EL (cell line): Measurements from ENCODE around the gene COL13A1.

Experiments used
- DNase-seq: peaks from one replicate; pipeline ENCODE4 v3.0.0-alpha.2; 2016

COL13A1 gene

DNA sequence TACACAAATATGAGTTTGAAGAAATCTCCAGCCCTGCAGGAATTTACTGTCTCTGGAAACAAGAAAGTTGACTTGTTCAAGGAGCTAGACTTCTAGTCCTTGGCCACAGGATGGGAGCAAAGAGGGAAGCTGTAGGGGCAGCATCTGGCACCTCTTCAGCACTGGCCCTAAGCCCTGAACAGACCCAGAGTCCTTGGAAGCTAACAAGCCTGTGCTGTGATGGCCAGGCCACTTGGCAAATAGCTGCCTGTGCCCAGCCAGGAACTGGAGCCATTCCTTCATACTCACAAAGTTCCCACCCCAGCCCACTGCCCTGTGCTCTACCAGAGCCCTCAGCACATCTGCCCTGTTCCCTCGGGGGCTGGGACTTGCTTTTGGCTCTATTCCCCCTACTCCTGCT, 9.4 kb upstream of the COL13A1 start:
- no peak for DNase-seq

DNA sequence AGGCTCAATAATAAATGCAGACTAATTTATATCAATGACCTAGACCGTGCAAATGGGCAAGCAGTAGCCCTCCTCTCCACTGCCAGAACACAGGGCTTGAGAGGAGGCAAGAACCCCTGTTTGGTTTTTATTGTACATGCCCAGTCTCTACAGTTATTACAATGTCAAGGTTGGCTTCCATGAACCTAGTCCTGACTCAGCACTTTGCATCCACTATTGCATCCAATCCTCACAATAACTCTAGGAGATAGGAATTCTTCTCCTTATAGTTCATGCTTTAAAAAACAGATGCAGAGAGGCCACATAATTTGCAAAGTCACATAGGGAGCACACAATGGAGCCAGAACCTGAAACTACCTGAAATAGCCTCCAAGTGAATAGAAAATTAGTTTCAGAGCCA, 7.0 kb upstream of the COL13A1 start:
- no peak for DNase-seq

DNA sequence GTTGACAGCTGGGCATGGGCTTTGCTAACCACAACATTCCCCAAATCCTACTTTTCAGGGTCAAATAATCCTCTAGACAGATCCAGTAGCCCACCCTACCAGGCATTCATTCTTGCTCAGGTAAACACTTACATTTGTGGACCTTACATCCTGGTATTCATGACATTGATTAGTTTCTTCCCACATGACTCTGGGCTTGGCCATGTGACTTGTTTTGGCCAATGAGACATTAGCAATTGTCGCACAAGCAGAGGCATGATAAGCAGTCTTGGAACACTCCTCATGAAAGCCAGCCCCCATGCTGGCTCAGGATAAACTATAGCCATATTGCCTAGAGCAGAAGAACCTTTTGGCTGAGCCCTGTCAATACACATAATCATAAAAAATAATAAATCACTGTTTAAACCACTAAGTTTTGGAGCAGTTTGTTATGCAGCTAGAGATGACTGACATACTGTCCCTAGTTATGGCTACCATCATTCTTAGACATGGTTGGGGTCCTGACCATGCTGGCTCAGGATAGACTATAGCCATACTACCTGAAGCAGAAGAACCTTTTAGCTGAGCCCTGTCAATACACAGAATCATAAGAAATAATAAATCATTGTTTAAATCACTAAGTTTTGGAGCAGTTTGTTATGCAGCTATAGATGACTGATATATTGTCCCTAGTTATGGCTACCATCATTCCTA, 6.3 kb upstream of the COL13A1 start:
- DNase-seq: no peak

DNA sequence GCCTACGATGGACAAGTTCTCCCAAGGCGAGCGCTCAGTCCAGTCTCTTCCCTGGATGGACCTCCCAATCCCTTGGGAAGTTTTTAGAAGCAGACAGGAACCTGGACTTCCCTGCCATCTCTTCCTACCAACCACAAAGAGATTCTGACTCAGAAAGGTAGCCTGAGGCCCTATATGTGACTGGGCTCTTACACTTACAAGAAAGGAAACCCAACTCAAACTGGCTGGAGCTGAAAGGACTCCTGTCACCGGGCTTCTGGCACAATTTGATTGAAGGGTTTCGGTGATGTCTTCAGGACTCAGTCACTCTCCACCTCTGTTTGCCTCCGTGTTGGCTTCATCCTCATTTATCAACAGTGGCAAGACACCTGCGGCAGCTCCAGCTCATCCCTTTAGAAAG, 3.7 kb upstream of the COL13A1 start:
- DNase-seq: peak; percentile 45

DNA sequence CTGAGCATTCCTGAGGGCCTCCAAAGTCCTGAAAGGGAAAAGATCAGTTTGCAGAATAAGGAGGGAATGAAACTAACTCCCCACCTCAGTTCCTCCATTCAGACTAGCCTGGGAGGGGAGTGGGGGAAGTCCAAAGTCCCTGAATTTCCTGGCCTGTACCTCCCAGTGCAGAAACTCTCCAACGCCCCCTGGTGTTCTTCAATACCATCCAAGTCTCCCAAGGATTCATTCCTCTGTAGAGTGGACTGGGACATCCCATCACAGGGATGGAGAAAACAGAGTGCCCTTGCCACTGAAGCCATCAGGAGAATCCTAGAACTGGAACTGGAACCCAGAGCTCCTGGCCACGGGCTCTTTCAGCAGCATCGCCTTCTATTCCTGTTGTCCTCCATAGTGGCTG, 1.6 kb upstream of the COL13A1 start:
- peak; percentile 77 for DNase-seq

DNA sequence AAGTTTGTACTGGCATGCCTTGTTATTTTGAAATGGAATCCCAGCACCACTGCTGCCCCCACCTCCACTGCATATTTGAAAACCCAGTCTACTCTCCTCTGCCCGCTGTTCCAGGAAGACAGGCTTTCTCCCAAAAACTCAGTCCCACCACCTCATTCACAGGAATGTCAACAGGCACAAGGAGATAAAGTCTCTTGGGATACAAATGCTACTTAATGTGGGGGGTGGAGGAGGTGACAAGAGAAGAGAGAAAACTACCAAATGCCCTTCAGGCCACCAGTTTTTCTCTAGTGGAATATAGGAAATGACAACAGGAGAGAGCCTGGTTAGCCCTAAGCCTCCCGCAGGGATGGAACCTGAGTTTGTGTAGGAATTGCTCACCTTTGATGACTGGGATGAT, 1.0 kb upstream of the COL13A1 start:
- DNase-seq: no peak

DNA sequence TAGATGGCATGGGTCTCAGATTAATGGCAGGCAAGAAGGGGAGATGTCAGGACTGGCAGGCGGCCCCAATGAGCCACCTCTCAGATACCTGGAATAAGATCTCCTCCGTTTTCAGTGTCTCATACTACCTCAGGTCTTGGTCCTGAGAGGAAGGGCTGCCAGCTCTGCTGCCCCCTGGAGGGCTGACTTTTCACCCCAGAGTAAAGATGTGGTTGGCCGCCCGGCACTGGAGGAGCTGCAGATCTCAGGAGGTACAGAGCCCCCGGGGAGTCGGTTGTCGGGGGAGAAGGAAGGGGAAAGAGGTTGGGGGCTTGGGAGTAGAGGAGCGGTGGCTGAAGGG, 642 bp upstream of the COL13A1 start:
- peak; percentile 75 for DNase-seq

DNA sequence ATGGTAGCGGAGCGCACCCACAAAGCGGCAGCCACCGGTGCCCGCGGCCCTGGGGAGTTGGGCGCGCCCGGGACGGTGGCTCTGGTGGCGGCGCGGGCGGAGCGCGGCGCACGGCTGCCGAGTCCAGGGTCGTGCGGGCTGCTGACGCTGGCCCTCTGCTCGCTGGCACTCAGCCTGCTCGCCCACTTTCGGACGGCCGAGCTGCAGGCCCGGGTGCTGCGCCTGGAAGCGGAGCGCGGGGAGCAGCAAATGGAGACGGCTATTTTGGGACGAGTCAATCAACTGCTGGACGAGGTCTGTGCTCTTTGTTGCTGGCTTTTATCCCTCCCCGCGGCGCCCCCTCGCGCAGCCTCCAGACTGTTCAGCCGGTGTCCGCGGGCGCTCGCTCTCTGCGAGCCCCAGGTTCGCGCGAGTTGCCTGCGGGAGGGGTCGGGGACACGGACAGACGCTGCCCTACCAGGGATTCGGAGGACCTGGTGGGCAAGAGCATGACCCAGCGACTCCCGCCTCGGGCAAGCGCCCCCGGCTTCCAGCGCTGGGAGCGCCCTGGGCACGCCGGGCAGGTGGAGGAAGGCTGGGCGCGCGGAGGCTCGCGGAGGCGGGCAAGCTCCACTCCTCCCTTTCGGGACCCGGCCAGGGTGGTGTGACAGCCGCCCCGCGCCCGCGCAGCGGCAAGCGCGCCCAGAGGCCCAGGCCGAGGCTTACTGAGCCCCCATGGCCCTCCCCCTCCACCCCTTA, 887 bp downstream of the COL13A1 start:
- peak; percentile 70 for DNase-seq

DNA sequence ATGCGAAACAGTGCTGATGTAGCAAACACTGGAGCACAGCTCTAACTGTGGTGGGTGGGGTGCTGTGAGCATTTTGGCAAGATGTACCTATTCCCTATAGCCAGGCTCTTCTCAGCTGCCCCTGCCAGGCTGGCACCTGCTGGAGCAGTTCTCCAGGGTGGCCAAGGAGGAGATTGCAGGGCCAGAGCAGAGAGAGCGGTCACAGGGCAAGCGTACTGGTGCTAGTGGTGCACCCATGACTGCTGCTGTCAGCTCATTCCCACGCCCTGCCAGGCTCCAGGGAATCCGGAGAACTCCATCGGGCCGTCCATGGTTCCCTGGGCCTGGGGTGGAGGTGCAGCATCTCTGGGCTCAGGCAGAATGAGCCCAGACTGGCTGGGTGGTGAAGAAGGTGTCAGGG, 2.1 kb downstream of the COL13A1 start:
- no peak for DNase-seq

DNA sequence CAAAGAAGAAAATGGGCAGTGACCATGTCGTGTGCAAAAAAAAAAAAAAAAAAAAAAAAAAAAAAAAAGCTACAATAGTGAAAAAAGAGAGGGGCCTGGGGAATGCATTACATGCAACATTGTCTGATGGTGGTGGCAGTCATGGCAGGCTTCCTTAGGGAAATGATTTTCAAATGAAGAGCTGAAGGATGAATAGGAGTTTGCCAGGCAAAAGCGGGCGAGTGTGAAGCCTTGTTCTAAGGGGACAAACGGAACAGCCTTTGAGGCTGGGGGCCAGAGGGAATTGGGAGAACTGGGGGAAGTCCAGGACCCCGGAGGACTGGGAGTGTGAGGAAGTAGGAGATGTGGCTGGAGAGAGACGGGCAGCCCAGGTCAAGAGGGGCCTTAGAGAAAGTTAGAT, 3.1 kb downstream of the COL13A1 start:
- no peak for DNase-seq

DNA sequence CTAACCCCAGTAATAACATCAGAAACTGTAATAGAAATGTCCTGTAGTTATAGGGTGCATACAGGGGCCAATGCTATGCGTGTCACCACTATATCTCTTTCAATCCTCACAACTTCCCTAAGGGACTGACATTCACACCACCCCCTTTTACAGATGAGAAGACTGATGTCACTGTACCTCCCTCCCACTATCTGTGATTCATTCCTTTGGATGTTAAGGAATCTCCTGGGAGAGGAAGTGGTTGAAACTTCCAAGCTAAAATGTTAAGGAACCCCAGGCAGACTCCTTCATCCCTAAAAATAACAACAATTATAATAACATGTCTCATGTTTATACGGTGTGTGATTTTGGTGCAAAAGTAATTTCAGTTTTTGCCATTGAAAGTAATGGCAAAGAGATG, 5.4 kb downstream of the COL13A1 start:
- peak; percentile 93 for DNase-seq

DNA sequence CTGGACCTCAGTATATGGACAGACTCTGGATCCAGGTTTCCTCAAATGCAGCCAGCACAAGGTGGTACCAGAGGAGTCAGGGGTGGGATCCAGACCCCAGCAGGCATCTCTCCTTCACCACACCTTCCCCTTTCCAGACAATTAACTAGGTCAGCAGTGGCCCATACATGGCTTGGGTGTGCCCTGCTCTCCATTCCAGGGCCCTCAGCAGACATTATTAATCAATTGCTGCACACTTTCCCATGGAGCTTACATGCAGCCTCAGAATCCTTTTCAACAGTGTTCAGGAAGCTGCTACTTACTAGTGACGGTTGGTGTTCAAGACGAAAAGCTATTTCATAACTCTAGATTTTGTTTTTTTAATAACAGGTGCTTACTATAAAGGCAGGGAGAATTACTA, 6.0 kb downstream of the COL13A1 start:
- peak; percentile 61 for DNase-seq

DNA sequence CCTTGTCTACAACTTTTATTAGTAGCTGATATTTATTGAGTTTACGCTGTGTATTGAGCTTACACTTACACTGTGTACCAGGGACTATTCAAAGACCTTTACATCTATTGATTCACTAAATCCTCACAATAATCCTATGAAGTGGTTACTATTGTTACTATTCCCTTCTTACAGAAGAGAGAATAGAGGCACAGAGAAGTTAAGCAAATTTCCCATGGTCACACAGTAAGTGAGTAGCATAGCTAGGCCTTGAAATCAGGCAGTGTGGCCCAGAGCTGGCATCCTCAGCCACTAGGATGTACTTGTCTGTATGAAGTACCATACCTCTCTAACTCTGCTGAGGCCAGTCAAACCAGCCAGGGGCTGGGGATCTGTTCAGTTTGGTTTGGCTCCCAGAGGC, 7.6 kb downstream of the COL13A1 start:
- DNase-seq: no peak

DNA sequence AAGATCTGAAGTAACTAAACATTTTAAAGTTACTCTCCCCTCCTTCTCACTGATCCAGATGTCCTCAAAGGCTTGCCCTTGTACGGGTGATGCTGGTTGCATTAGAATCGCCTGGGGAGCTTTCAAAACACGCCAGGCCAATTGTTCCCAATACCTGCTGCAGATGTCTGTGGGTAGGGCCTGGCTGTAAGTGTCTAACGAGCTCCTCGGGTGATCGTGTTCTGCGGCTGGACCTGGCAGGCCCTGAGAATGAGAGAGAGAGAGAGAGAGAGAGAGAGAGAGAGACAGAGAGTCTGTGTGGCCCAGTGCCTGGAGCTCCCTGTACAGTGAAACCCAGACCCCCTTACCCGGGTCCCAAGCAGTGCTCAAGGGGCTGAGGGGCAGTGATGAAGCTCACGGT, 8.4 kb downstream of the COL13A1 start:
- DNase-seq: no peak

DNA sequence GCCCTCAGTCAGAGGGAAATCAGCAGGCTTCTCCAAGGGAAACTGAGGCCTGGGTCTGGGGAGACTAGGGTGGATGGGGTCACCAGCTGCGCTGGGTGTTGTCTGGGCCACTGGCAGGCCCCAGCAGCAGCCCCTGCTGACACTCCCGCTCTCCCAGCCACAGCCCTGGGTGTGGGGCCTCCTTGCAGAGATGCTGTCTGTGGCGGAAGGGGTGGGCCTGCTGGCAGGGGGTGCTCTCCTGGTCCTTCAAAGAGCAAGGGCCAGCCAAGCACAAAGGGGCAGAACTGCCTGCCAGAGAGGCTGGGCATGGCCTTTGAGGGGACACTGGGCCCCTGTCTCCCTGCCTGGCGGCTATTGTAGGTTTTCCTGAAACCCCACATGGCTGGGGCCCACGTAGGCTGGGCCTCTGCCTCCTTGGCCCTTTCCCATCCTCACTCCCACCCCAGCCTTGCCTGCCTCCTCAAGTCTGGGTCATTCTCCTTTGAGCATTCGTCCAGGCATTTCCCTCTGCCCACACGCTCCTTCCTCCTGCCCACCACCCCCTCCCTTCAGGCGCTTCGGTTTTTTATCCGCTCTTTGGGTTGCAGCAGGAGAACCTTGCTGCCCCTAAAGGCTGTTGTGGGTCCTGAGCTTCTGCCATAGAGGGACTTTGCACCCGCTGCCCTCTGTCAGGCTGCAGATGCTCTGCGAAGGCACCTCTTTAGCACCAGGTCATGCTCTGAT, 9.1 kb downstream of the COL13A1 start:
- DNase-seq: no peak

DNA sequence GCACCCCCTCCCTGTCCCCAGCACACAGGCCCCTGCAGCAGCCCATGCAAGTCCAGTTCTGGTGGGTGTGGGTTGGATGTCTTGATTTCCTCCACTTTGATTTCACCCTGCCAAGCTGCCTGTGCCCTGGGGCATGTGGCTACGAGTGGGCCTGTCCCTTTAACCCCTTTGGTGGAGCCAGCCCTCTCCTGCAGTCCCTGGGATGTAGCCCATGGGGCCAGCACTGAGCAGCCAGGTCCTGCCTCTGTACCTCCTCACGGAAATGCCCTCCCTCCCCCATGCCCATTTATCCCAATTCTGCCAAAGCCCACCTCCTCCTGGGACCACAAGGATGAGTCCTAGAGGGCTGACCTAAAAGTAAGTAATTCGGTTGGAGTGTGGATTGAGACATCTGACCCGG, 11.9 kb downstream of the COL13A1 start:
- DNase-seq: no peak

DNA sequence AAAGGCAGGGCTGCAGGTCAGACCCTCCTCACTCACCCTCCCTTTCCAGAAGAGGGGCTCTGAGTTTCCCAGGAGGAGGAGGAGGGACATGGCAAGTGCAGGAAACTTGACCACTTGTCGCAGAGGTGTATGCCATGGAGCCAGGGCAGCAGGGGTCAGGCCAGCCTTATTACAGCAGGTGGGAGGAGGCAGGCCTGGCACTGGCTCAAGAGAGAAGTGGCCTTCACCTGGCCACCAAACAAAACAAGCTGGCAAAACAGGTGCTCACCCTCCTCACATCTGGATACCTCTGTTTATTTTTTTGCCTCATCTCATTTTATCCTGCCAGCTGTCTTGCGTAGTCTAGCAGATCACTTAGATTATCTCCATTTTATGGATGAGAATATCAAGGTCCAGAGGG, 12.5 kb downstream of the COL13A1 start:
- no peak for DNase-seq

DNA sequence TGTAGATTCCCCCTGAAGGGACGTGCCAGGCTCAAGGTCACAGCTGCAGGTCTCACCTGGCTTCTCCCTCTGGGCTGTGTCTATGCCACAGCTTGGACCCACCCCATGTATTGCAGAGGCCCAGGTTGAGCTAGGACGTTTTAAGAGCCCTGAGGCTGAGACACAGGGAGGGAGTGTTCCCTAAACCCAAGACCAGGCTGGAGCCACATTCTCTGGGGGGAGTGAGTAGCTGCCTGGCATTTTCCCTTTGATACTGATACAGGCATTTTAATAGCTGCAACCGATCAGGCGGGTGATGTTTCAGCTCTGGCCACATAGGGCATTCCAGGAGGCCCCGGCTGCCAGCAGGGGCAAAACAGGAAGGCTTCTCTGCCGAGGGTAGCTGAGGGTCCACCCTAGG, 13.4 kb downstream of the COL13A1 start:
- DNase-seq: no peak

DNA sequence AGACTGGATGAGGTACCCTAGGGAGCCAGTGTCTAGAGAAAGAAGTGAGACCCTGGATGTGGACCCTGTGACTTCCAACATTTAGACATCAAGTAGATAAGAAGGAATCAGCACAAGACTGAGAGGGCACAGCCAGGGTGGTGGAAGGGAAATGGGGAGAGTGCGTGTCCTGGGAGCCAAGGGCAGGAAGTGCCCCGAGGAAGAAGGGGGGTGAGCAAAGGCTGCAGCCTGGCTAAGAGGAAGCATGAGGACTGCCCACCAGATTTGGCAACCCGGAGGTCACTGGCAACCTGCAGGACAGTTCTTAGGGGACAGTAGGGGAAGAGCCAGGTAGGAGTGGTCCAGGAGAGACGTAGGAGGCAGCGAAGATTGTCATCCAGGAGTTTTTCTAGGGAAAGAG, 14.8 kb downstream of the COL13A1 start:
- peak; percentile 38 for DNase-seq

DNA sequence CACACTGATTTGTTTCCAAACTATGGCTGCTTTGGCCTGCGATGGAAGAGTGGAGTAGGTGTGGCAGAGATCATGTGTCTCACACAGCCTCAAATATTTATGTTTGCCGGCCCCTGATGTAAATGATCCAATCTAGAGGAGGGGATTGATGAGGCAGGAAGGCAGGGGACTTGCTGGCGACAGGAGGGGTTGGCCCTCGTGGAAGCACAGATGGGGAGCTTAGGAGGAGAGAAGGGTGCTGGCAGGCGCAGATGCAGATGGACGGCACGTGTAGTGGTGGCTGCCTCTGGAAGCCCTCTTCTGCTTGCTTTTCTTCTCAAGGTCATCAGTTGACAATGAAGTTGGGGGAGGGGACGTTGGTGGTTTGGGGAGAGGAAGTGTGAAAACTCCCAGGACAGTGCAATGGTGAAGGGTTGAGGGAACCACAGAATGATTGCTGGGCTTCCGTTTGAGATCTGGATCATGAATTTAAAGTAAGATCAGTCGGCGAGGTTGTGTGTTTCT, 15.4 kb downstream of the COL13A1 start:
- DNase-seq: no peak

DNA sequence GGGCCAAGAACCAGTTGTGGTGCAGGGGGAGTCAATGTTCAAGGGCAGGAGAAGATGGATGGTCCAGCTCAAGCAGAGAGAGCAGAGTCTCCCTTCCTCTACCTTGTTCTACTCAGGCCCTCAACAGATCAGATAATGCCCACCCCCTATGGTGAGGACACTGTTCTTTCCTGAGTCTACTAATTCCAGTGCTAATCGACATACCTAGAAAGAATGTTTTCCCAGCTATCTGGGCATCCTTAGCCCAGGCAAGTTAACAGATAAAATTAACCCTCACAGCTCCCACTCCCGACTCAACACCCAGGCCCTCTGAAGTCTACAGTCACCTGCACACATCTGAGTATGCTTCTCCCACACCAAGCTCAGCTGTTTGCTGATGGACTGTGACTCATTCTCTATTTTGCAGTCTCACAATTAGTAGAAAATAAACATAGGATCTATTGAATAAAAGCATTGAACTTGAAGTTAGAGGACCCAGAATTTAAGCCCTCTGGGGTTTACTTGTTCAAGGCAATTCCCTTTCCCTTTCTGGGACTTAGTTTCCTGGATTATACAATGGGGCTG, 17.1 kb downstream of the COL13A1 start:
- DNase-seq: peak; percentile 29

DNA sequence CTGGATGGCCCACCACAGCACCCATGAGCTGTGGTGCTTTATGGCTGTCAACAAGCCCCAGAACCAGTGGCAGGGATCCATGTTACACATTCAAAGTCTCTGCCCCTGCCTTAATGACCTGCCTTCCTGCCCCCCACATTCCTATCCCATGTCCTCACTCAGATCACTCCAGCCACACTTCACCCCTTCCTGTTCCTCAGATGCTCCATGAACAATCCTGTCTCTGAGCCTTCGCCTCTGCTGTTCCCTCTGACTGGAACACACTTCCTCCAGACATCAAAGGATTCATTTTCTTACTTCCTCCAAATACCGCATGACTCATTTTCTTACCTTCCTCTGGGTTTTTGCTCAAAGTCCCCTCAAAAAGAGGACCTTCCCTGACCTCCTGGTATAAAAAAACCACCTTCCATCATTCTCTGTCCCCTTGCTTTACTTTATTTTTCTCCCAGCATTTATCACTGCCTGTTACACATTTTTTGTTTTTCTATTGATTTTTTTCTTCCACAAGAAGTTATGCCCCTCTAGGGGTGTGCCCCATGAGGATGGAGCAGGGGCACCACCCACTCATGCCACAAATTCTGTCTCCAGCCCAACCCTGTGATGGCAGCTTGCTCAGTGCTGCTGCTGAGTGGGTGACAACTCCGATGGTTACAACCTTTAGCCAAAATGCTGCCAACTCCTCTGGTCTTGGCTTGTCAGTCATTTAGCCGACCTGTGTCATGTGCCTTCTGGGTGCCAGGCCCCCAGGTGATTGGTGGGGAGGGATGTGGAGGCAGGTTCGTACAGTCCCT, 18.2 kb downstream of the COL13A1 start:
- peak; percentile 93 for DNase-seq

DNA sequence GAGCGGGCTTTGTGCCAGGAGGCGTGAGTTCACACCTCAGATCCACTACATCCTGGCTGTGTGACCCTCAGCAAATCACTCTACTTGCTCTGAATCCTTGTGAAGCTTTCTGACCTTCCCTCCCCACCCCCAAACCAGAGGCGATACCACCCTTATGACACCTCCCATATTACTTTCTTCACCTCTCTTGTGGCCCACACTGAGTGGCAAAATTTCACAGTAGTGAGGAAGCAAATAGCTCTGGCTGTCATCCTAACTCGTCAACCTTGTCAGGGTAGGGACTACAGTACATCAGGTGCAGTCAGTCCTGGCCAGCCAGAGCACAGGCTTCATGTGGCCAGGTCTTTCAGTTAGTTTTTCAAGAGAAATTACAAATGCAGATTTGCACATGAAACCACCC, 19.1 kb downstream of the COL13A1 start:
- DNase-seq: no peak
